HG02981 (cell line): ENCODE results near the gene ABCE1.

Experiments used
- ATAC-seq: cut with Tn5 transposase; IDR thresholded peaks from one replicate; pipeline ENCODE4 v1.9.1; 2021; ENCODE audit warnings: mild to moderate bottlenecking, moderate library complexity; ENCODE audit not compliant: unreplicated experiment

ABCE1 gene

DNA sequence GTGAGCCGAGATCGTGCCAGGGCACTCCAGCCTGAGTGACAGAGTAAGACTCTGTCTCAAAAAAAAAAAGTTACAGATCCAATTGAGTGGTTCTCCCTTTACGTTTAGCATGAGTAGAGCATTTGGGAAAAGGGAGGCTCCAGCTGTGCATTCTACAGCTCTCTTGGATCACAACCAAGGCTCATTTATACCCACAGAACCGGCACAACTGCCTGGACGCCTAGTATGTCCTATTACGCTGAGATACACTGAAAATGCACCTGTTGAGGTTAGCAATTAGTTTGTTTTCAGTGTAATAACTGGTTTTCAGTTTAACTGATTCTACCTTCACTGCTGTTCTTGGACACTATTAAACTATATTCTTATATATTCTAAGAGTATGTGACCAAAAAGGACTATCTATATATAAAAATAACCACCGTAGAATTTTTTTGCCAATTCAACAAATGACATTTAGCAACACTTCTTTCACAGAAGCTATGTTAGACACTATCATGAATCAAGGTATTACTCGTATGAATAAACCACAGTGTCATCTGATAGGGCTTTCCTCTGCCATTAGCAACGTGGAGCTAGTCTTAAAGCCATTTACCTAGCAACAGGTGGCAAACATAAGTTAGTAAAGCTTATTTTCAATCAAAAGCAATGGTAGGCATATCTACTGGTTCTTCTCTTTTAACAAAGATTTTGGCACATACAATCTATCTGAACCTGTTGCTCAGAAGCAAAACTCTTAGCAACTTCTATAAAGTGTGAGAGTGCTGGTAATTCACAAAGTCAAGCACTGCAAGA, 78.7 kb downstream of the ABCE1 start:
- no peak for ATAC-seq

DNA sequence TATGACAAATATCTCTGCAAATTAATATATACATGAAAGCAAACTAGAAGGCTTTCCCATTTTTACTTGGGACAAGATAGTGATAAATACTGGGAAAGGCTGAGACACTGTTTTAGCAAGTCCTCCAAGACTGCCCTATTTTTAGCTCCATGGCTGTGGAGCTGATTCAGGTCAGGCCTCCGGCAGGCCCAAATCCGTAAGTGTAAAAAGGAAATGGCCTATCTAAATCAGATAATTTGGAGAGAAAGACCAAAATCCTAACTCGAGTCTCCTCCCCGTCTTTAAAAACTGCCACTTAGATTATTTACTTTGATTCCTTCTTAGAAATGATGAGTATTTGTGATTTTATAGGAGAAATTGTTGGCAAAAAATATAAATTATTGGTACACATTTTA, 79.4 kb downstream of the ABCE1 start:
- ATAC-seq = no peak

DNA sequence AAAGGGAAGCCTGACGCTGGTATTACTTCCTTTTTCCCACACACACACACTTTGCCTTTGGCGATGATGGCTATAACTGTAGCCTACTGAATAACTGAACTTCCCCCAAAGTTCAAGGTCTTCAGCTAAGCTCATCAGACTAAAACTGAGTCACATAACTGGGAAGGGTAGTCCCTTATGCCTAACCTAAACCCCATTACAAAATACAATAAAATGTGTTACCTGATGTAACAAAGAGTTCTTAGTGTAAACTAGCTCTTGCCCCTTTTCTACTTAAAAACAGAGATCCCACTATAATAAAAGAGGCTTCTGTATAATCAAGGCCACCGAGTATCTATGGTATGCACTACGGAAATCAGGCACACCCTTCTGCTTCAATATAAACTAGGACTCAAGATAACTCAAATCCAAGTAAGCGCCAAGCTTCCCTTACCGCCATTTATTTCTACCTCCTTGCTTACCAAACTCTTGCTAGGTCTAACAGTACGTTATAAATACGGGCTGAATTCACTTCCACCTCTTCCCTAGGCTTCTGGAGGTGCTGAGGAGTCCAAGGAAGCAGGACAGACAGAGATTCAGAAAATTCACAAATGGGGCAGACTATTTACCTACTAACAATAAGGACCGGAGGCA, 79.9 kb downstream of the ABCE1 start:
- no peak for ATAC-seq

DNA sequence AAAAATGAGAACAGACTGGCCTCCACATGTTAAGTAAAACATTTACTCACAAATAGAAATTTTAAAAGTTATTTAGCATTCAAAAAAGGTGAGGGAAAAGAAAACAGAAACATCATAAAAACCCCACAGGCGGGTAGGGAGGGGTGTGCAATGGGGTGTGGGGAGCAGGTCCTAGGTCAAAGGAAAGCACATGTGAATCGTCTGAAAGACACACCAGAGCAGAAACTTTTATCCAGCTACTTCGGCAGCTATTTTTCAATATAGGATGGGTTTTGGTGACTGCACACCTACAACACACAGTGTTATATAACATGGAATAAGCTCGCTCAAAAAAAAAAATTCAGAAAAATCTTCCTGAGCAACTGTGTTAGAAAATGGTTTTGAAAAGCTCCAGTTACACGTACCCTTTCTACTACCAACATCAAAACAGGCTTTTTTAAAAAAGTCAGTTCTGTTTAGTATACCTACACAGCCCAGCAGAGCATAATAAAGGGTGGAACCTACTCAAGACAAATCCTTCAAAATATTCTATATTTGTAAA, 80.7 kb downstream of the ABCE1 start:
- no peak for ATAC-seq
